ENCODE results near the gene SLC25A47.
"Not testable (repeated sequence)": the region's sequence is repeated elsewhere in the genome, so short reads cannot be mapped to it uniquely, and the experiment has no call there.

GRCh38 chr14:100344657-100345056, 21.5 kb downstream of the SLC25A47 start:
- TF ChIP-seq CTCF, POLR2A (IDR thresholded peaks at IDR 0.05): not testable (repeated sequence)
